H9 (cell line): ENCODE data around the gene C6orf62. TPM values are rescaled to one million over a fixed set of nuclear protein-coding genes. Genes with fewer than 3 reads are reported as not detected.
A peak's percentile ranks its signal among the peaks of the same experiment; 100 is the strongest.
"Not testable (repeated sequence)": the region's sequence is repeated elsewhere in the genome, so short reads cannot be mapped to it uniquely, and the experiment has no call there.

ENCODE experiments used
- DNase-seq: peaks from one replicate; pipeline ENCODE4 v3.0.0-alpha.2; 2017
- H2AFZ ChIP-seq: one replicate; pipeline ENCODE4 v1.6.1; 2013; ENCODE audit warnings: mild to moderate bottlenecking, low read length, control low read depth, moderate library complexity
- H2AK5ac ChIP-seq: 2 replicates; pipeline ENCODE4 v1.6.1; 2013; ENCODE audit warnings: low read length, control low read depth, mixed read lengths; ENCODE audit not compliant: insufficient read length
- H2BK120ac ChIP-seq: one replicate; pipeline ENCODE4 v1.6.1; 2013; ENCODE audit warnings: low read depth, mild to moderate bottlenecking, low read length, control low read depth, inconsistent platforms; ENCODE audit not compliant: poor library complexity, severe bottlenecking
- H2BK12ac ChIP-seq: 2 replicates; pipeline ENCODE4 v1.6.1; 2013; ENCODE audit warnings: low read length, control low read depth, mixed read lengths, low read depth; ENCODE audit not compliant: insufficient read length
- H2BK15ac ChIP-seq: 2 replicates; pipeline ENCODE4 v1.6.1; 2013; ENCODE audit warnings: low read depth, low read length, control low read depth
- H2BK20ac ChIP-seq: one replicate; pipeline ENCODE4 v1.6.1; 2013; ENCODE audit warnings: low read depth, mild to moderate bottlenecking, low read length, control low read depth, inconsistent platforms; ENCODE audit not compliant: poor library complexity, severe bottlenecking
- H2BK5ac ChIP-seq: 2 replicates; pipeline ENCODE4 v1.6.1; 2013; ENCODE audit warnings: low read length, control low read depth, mixed read lengths; ENCODE audit not compliant: insufficient read length
- H3K14ac ChIP-seq: 2 replicates; pipeline ENCODE4 v1.6.1; 2013; ENCODE audit warnings: low read length, control low read depth; ENCODE audit not compliant: insufficient read depth
- H3K18ac ChIP-seq: 2 replicates; pipeline ENCODE4 v1.6.1; 2013; ENCODE audit warnings: low read depth, mild to moderate bottlenecking, mixed read lengths, low read length, control low read depth; ENCODE audit not compliant: insufficient read length
- H3K23ac ChIP-seq: 2 replicates; pipeline ENCODE4 v1.6.1; 2013; ENCODE audit warnings: low read length, control low read depth, mixed read lengths, low read depth; ENCODE audit not compliant: insufficient read length
- H3K23me2 ChIP-seq: 2 replicates; pipeline ENCODE4 v1.6.1; 2013; ENCODE audit warnings: low read depth, mild to moderate bottlenecking, mixed read lengths, low read length, control low read depth; ENCODE audit not compliant: insufficient read length, poor library complexity, severe bottlenecking
- H3K27ac ChIP-seq: 2 replicates; pipeline ENCODE4 v1.5.1; 2013; ENCODE audit warnings: low read length, control low read depth, mixed read lengths, low read depth; ENCODE audit not compliant: insufficient read length
- H3K27me3 ChIP-seq: 2 replicates; pipeline ENCODE4 v1.6.1; 2013; ENCODE audit warnings: low read length, control low read depth, inconsistent platforms; ENCODE audit not compliant: insufficient read depth
- H3K4ac ChIP-seq: 2 replicates; pipeline ENCODE4 v1.6.1; 2013; ENCODE audit warnings: low read depth, mild to moderate bottlenecking, control low read depth, inconsistent platforms, low read length, moderate library complexity
- H3K4me1 ChIP-seq: 2 replicates; pipeline ENCODE4 v1.6.1; 2013; ENCODE audit warnings: low read length, control low read depth, inconsistent platforms; ENCODE audit not compliant: insufficient read depth
- H3K4me2 ChIP-seq: 2 replicates; pipeline ENCODE4 v1.6.1; 2013; ENCODE audit warnings: low read length, control low read depth, mixed read lengths; ENCODE audit not compliant: insufficient read length, insufficient read depth
- H3K56ac ChIP-seq: 2 replicates; pipeline ENCODE4 v1.6.1; 2013; ENCODE audit warnings: low read depth, mild to moderate bottlenecking, mixed read lengths, low read length, control low read depth; ENCODE audit not compliant: insufficient read length
- H3K79me1 ChIP-seq: 2 replicates; pipeline ENCODE4 v1.6.1; 2013; ENCODE audit warnings: low read depth, mild to moderate bottlenecking, moderate library complexity, low read length, control low read depth, inconsistent platforms; ENCODE audit not compliant: insufficient read depth, poor library complexity, severe bottlenecking
- H3K79me2 ChIP-seq: 2 replicates; pipeline ENCODE4 v1.6.1; 2013; ENCODE audit warnings: low read length, control low read depth, inconsistent platforms; ENCODE audit not compliant: insufficient read depth
- H3K9ac ChIP-seq: 2 replicates; pipeline ENCODE4 v1.6.1; 2013; ENCODE audit warnings: low read length, control low read depth, mixed read lengths; ENCODE audit not compliant: insufficient read length; ENCODE audit errors: extremely low read depth
- H3K9me3 ChIP-seq: one replicate; pipeline ENCODE4 v1.6.1; 2013; ENCODE audit warnings: low read depth, low read length, inconsistent platforms; ENCODE audit not compliant: control insufficient read depth
- H3T11ph ChIP-seq: one replicate; pipeline ENCODE4 v1.6.1; 2013; ENCODE audit warnings: mild to moderate bottlenecking, low read length, control low read depth, inconsistent platforms
- H4K20me1 ChIP-seq: one replicate; pipeline ENCODE4 v1.6.1; 2013; ENCODE audit not compliant: control insufficient read depth, insufficient read length, insufficient read depth
- H4K5ac ChIP-seq: 2 replicates; pipeline ENCODE4 v1.6.1; 2013; ENCODE audit warnings: low read depth, mild to moderate bottlenecking, mixed read lengths, low read length, control low read depth; ENCODE audit not compliant: insufficient read length
- H4K8ac ChIP-seq: replicated peaks from 2 replicates; pipeline ENCODE4 v1.6.1; 2013; ENCODE audit warnings: low read length, control low read depth, mixed read lengths, low read depth; ENCODE audit not compliant: insufficient read length
- H4K91ac ChIP-seq: 2 replicates; pipeline ENCODE4 v1.6.1; 2013; ENCODE audit warnings: low read depth, mild to moderate bottlenecking, moderate library complexity, mixed read lengths, low read length, control low read depth; ENCODE audit not compliant: insufficient read length
- H3K27ac Mint-ChIP-seq, 3 experiments: 2 replicates in 2 of 3; 3 replicates in 1 of 3; pipeline ENCODE4 v1.8.0; 2020 to 2021; ENCODE audit warnings: mixed read lengths in 3 of 3, mild to moderate bottlenecking in 1 of 3, moderate library complexity in 1 of 3
- H3K27me3 Mint-ChIP-seq: 2 replicates; pipeline ENCODE4 v1.8.0; 2021; ENCODE audit warnings: low read depth, mild to moderate bottlenecking, moderate library complexity, mixed read lengths
- H3K36me3 Mint-ChIP-seq, 3 experiments: 2 replicates in 2 of 3; 3 replicates in 1 of 3; pipeline ENCODE4 v1.8.0; 2020 to 2021; ENCODE audit warnings: low read depth in 3 of 3, mixed read lengths in 3 of 3; ENCODE audit not compliant: insufficient read depth in 1 of 3
- H3K4me1 Mint-ChIP-seq, 2 experiments: 2 replicates each; pipeline ENCODE4 v1.8.0; 2020; ENCODE audit warnings: mixed read lengths in 2 of 2
- H3K4me3 Mint-ChIP-seq, 2 experiments: 2 replicates in 1 of 2; 3 replicates in 1 of 2; pipeline ENCODE4 v1.8.0; 2020 to 2021; ENCODE audit warnings: mild to moderate bottlenecking in 2 of 2, mixed read lengths in 2 of 2, moderate library complexity in 1 of 2
- H3K9me3 Mint-ChIP-seq, 2 experiments: 2 replicates in 1 of 2; 3 replicates in 1 of 2; pipeline ENCODE4 v1.8.0; 2020; ENCODE audit warnings: mild to moderate bottlenecking in 2 of 2, mixed read lengths in 2 of 2, moderate library complexity in 1 of 2
- CTCF ChIP-seq: fragments of 200-600 bp; sonication (generic); conservative IDR thresholded peaks from 3 replicates; pipeline ENCODE4 v1.8.0; 2021; ENCODE audit warnings: antibody characterized with exemption, mild to moderate bottlenecking
- WGBS: extraction: QIAGEN DNeasy Blood & Tissue Kit; methylation state at CpG from one replicate; pipeline ENCODE4 v1.1.7; 2013; ENCODE audit warnings: missing lambda C conversion rate, low lambda C conversion rate, mixed read lengths; ENCODE audit not compliant: insufficient read length; ENCODE audit errors: extremely low coverage; 5-methylcytosine and 5-hydroxymethylcytosine counted together
- total RNA-seq: library from RNA; stranded (reverse); gene quantifications from 2 replicates; pipeline ENCODE4 v1.2.1, GENCODE V29; 2021

Gene C6orf62
- total RNA-seq, 1 experiment from 2014 or later: 125 TPM

GRCh38 chr6:24695635-24696034 lies 23.3 kb downstream of the C6orf62 start:
- not testable (repeated sequence) for H3K23ac ChIP-seq, H3K4me1 Mint-ChIP-seq, H4K5ac ChIP-seq, H4K20me1 ChIP-seq, H3K4me2 ChIP-seq, H3K27me3 ChIP-seq, DNase-seq, H3K56ac ChIP-seq, H2AFZ ChIP-seq, H3K79me1 ChIP-seq, H4K91ac ChIP-seq, H3K27ac Mint-ChIP-seq, H3K23me2 ChIP-seq, H3K4me1 ChIP-seq, H3K79me2 ChIP-seq, H2BK5ac ChIP-seq, H3K9ac ChIP-seq, H2AK5ac ChIP-seq, H3K4me3 Mint-ChIP-seq, H3K4ac ChIP-seq, H3K27ac ChIP-seq, H2BK12ac ChIP-seq, H2BK15ac ChIP-seq, H3K9me3 Mint-ChIP-seq, H3T11ph ChIP-seq, H3K18ac ChIP-seq, H4K8ac ChIP-seq, H2BK20ac ChIP-seq, H3K9me3 ChIP-seq, H3K14ac ChIP-seq, H3K27me3 Mint-ChIP-seq, H2BK120ac ChIP-seq
- H3K36me3 Mint-ChIP-seq: peaks cover 2 to 21% (median 15%) of the 10 kb centered on the region in 3 experiments; a peak in 6 of 7 replicates
- TF ChIP-seq CTCF: peak; percentile 66
- WGBS: no CpG with 5 or more reads among the region's 8 CpGs
